IMR-90 (cell line): Measurements from ENCODE around the gene DENND10. TPM values are rescaled to one million over a fixed set of nuclear protein-coding genes. Genes with fewer than 3 reads are reported as not detected.

ENCODE experiments used
- ATAC-seq: fragments of 200-7000 bp; cut with Tn5 transposase; 2 replicates; pipeline ENCODE4 v1.9.1; 2020; ENCODE audit warnings: low read depth, mild to moderate bottlenecking, moderate library complexity
- BruUV-seq: library from RNA; stranded (reverse); fragments of 400-500 nt; replicated peaks from 2 replicates; lab custom pipeline; 2021; lab: Mats Ljungman, UMichigan
- CTCF ChIA-PET: fragments of 300-600 bp; formaldehyde crosslinking; extraction: SDS; loops from one replicate; lab custom pipeline; 2021; ENCODE audit warnings: antibody characterized with exemption; lab: Yijun Ruan, JAX
- POLR2A ChIA-PET: fragments of 300-600 bp; sonication (Branson Sonifier 250); formaldehyde crosslinking; loops from one replicate; lab custom pipeline; 2022; ENCODE audit warnings: antibody characterized with exemption; ENCODE audit not compliant: unreplicated experiment; lab: Charles Lee
- DNase-seq: peaks from one replicate; pipeline ENCODE4 v3.0.0; 2013
- H2AFZ ChIP-seq: replicated peaks from 2 replicates; pipeline ENCODE3; 2013; ENCODE audit warnings: low read length, mild to moderate bottlenecking; ENCODE audit not compliant: poor library complexity
- H2AK5ac ChIP-seq: 2 replicates; pipeline ENCODE4 v1.6.1; 2013; ENCODE audit warnings: low read depth, low read length, inconsistent platforms
- H2AK9ac ChIP-seq: replicated peaks from 2 replicates; pipeline ENCODE3; 2013; ENCODE audit warnings: mild to moderate bottlenecking, low read depth, low read length, moderate library complexity; ENCODE audit not compliant: poor library complexity
- H2BK120ac ChIP-seq: 2 replicates; pipeline ENCODE4 v1.6.1; 2013; ENCODE audit warnings: low read depth, low read length, inconsistent platforms
- H2BK15ac ChIP-seq: 3 replicates; pipeline ENCODE4 v1.6.1; 2013; ENCODE audit warnings: low read depth, low read length, inconsistent platforms
- H2BK20ac ChIP-seq: 2 replicates; pipeline ENCODE4 v1.6.1; 2013; ENCODE audit warnings: low read depth, mild to moderate bottlenecking, inconsistent platforms, low read length, moderate library complexity
- H2BK5ac ChIP-seq: 2 replicates; pipeline ENCODE4 v1.6.1; 2013; ENCODE audit warnings: mild to moderate bottlenecking, low read depth, low read length, inconsistent platforms; ENCODE audit not compliant: poor library complexity, severe bottlenecking
- H3K14ac ChIP-seq: replicated peaks from 2 replicates; pipeline ENCODE4 v1.6.1; 2013; ENCODE audit warnings: low read depth, low read length, inconsistent platforms
- H3K18ac ChIP-seq: 2 replicates; pipeline ENCODE4 v1.6.1; 2013; ENCODE audit warnings: low read depth, low read length, control low read depth
- H3K23ac ChIP-seq: 2 replicates; pipeline ENCODE4 v1.6.1; 2013; ENCODE audit warnings: low read depth, low read length, inconsistent platforms
- H3K27ac ChIP-seq: 2 replicates; pipeline ENCODE4 v1.5.1; 2013; ENCODE audit warnings: mild to moderate bottlenecking, control low read depth, low read length; ENCODE audit not compliant: insufficient read depth
- H3K27me3 ChIP-seq: 2 replicates; pipeline ENCODE4 v1.6.1; 2013; ENCODE audit warnings: low read length; ENCODE audit not compliant: control insufficient read depth, insufficient read depth
- H3K36me3 ChIP-seq: 2 replicates; pipeline ENCODE4 v1.6.1; 2013; ENCODE audit warnings: low read length, mixed read lengths; ENCODE audit not compliant: control insufficient read depth, insufficient read depth
- H3K4ac ChIP-seq: 2 replicates; pipeline ENCODE4 v1.6.1; 2013; ENCODE audit warnings: low read depth, low read length, inconsistent platforms
- H3K4me1 ChIP-seq: 2 replicates; pipeline ENCODE4 v1.6.1; 2013; ENCODE audit warnings: low read length, mixed read lengths; ENCODE audit not compliant: control insufficient read depth, insufficient read depth
- H3K4me2 ChIP-seq: 2 replicates; pipeline ENCODE4 v1.6.1; 2013; ENCODE audit warnings: low read depth, mild to moderate bottlenecking, control low read depth, low read length, moderate library complexity
- H3K4me3 ChIP-seq: 2 replicates; pipeline ENCODE4 v1.5.1; 2013; ENCODE audit warnings: low read depth, mild to moderate bottlenecking, control low read depth, low read length, moderate library complexity; ENCODE audit not compliant: insufficient read depth
- H3K56ac ChIP-seq: 2 replicates; pipeline ENCODE4 v1.6.1; 2013; ENCODE audit warnings: low read length, inconsistent platforms; ENCODE audit not compliant: insufficient read depth; ENCODE audit errors: extremely low read depth
- H3K79me1 ChIP-seq, 2 experiments: 2 replicates each; pipeline ENCODE4 v1.6.1; 2013; ENCODE audit warnings: low read length in 2 of 2, inconsistent platforms in 1 of 2, low read depth in 1 of 2
- H3K9ac ChIP-seq: 2 replicates; pipeline ENCODE4 v1.6.1; 2013; ENCODE audit warnings: low read depth, low read length, control low read depth
- H3K9me1 ChIP-seq: 2 replicates; pipeline ENCODE4 v1.6.1; 2013; ENCODE audit warnings: low read length, inconsistent platforms; ENCODE audit not compliant: insufficient read depth
- H3K9me3 ChIP-seq: 2 replicates; pipeline ENCODE4 v1.6.1; 2013; ENCODE audit warnings: low read length; ENCODE audit not compliant: control insufficient read depth, insufficient read depth
- H4K20me1 ChIP-seq: 2 replicates; pipeline ENCODE4 v1.6.1; 2013; ENCODE audit warnings: low read length, inconsistent platforms; ENCODE audit not compliant: insufficient read depth
- H4K5ac ChIP-seq: 2 replicates; pipeline ENCODE4 v1.6.1; 2013; ENCODE audit warnings: mild to moderate bottlenecking, low read depth, low read length, control low read depth
- H4K8ac ChIP-seq, 2 experiments: 2 replicates each; pipeline ENCODE4 v1.6.1; 2013; ENCODE audit warnings: low read depth in 2 of 2, low read length in 2 of 2, control low read depth in 1 of 2, inconsistent platforms in 1 of 2
- H4K91ac ChIP-seq: 2 replicates; pipeline ENCODE4 v1.6.1; 2013; ENCODE audit warnings: low read depth, low read length, inconsistent platforms; ENCODE audit not compliant: insufficient read depth
- MXI1 ChIP-seq: IDR thresholded peaks from 2 replicates; pipeline ENCODE4 v1.6.1; 2012; ENCODE audit warnings: low read depth, mild to moderate bottlenecking, low read length, moderate library complexity, borderline replicate concordance
- WGBS, 2 experiments: methylation state at CpG; one replicate each; pipeline versions ENCODE4 v1.1.5 to v1.1.7; 2013; ENCODE audit warnings: missing lambda C conversion rate in 2 of 2; ENCODE audit not compliant: insufficient read length in 1 of 2; ENCODE audit errors: extremely low coverage in 2 of 2; 5-methylcytosine and 5-hydroxymethylcytosine counted together
- dilution Hi-C: fragments of 300-500 bp; cut with HindIII; formaldehyde crosslinking; loops from one replicate; pipeline ENCODE4 v1.14.3; 2018; ENCODE audit warnings: low sequenced_read_pairs; ENCODE audit not compliant: unreplicated experiment
- in situ Hi-C: fragments of 300-500 bp; cut with MboI; formaldehyde crosslinking; loops from 3 replicates; pipeline ENCODE4 v1.14.3; 2019; ENCODE audit warnings: low sequenced_read_pairs, inconsistent platforms, mixed read lengths
- intact Hi-C: fragments of 100-400 bp; cut with micrococcal nuclease; formaldehyde crosslinking; loops from 2 replicates; pipeline ENCODE4 v1.10.0; 2022
- polyA plus RNA-seq, 3 experiments: library from polyadenylated mRNA; depleted of rRNA; stranded (reverse); fragments of >200 nt; gene quantifications; 2 replicates each; pipeline ENCODE4 v1.2.3, GENCODE V29; 2012; ENCODE audit warnings: low replicate concordance in 1 of 3
- total RNA-seq: library from RNA; depleted of rRNA; stranded (reverse); fragments of >200 nt; gene quantifications from 2 replicates; pipeline ENCODE4 v1.2.3, GENCODE V29; 2012

The DENND10 gene
- total and polyA plus RNA-seq, 2 of the 4 experiments (the other 2 are of a cell fraction), result 50.9 to 81.4 TPM

DNA sequence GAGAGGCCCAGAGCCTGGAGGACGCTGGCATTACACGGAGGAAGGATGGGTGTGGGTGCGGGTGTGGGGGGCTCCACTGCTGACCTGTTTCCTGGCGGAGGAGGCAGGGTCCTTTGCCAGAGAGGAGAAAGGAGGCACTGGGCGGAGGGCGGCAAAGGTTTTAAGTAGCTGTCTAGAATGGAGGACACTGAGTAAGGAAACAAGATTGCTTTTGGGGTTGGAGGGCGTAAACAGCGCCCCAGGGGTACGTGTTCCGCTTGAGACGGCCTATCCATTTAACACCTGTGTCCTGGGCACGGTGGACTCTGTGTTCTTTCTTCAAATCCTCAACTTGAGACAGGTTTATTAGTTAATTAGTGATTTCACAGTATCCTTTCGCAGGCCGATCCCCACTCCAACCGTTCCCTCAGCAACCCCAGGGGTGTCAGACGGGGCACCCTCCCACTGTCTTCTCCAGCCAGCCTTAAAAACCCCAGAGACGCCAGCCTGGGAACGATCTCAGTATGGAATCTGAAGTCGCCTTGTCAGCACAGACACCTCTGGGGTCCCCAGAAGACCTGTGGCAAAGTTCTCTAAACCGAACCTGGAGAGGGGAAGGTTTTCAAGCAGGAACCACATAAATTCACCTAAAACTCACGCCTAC lies 36.8 kb downstream of the DENND10 start:
- Histone ChIP-seq H2BK20ac (no peak overlapping the region), H2AFZ (peak overlapping the region; percentile 14), H2BK120ac (no peak overlapping the region), H3K4ac (no peak overlapping the region), H3K4me1 (peaks cover 4% of the 10 kb centered on the region; the same call in 1 of the 2 replicates), H4K5ac (no peak overlapping the region), H3K4me2 (no peak overlapping the region), H4K8ac (no peak overlapping the region), H4K20me1 (no peaks in the 10 kb centered on the region), H2BK5ac (no peak overlapping the region), H3K14ac (no peak overlapping the region), H3K9ac (no peak overlapping the region), H3K79me1 (peaks cover 0 to 9% of the 10 kb centered on the region in 2 experiments; a peak in 2 of 4 replicates), H3K18ac (no peak overlapping the region), H3K9me1 (peaks cover 5% of the 10 kb centered on the region; the same call in 1 of the 2 replicates), H3K23ac (no peak overlapping the region), H2AK9ac (peak overlapping the region; percentile 16), H2AK5ac (no peak overlapping the region; the same call in 1 of the 2 replicates), H3K56ac (no peak overlapping the region), H2BK15ac (no peak overlapping the region), H3K36me3 (peaks cover 5% of the 10 kb centered on the region; the same call in 1 of the 2 replicates), H3K27ac (no peak overlapping the region), H4K91ac (no peak overlapping the region), H3K4me3 (no peak overlapping the region), H3K27me3 (no peaks in the 10 kb centered on the region), H3K9me3 (no peaks in the 10 kb centered on the region)
- dilution Hi-C loops, result no loop called here
- 85% methylated on average over 7 of the region's 21 CpGs; no CpG with 5 or more reads in 1 of the 2 experiments for WGBS, 2 experiments
- in situ Hi-C loops, result no loop called here
- ChIA-PET CTCF (no interaction called here), POLR2A (no interaction called here)
- intact Hi-C loops, result no loop called here
- DNase-seq (no peak), ATAC-seq (no peak)
- BruUV-seq, result no TSS peak
- TF ChIP-seq MXI1, result no peak
